PC-9 (cell line): ENCODE results near the gene CLDN7.

Experiments
- CTCF ChIP-seq: fragments of 200-600 bp; sonication (generic); conservative IDR thresholded peaks from 2 replicates; pipeline ENCODE4 v1.6.1; 2017; ENCODE audit warnings: mixed run types, antibody characterized with exemption, mild to moderate bottlenecking, moderate library complexity
- EZH2 ChIP-seq: fragments of 200-600 bp; sonication (generic); IDR thresholded peaks from 2 replicates; pipeline ENCODE4 v1.8.0; 2017; ENCODE audit warnings: antibody characterized with exemption, low read depth

DNA sequence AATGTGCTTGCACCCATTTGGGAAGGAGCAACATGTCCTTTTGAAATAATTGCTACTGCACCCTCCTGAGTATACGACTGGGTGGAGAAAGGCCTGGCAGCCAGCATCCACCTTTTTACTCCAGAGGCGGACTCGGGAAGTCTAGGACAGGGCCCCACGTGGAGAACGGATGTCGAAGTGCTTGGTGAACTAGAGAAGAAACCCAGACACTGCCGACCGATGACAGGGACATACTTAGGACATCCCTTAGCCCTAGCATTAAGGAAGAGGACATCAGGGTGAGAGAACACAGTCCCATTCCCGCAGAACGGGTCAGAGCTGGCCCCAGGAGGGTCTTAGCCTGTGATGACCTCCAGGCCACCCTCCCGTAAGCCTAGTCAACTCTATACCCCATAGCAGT, 28.4 kb upstream of the CLDN7 start:
- TF ChIP-seq CTCF (no peak), EZH2 (no peak)
